ENCODE measurements around the gene LCN15.

Gene LCN15

GRCh38 chr9:136740069-136740468, 24.2 kb downstream of the LCN15 start:
- no peak for TF ChIP-seq CTCF (IDR thresholded peaks at IDR 0.05; ENCODE audit: extremely low read depth, missing control alignments)
- DNase-seq (ENCODE audit: low spot score): no peak

- TF ChIP-seq CTCF (IDR thresholded peaks at IDR 0.05; ENCODE audit: extremely low read depth, missing control alignments): no peak
- no peak for DNase-seq (ENCODE audit: low spot score)
Observed at GRCh38 chr9:136739509-136739908, 24.8 kb downstream of the LCN15 start.

- no peak for DNase-seq (ENCODE audit: low spot score)
- no peak for TF ChIP-seq CTCF (IDR thresholded peaks at IDR 0.05; ENCODE audit: extremely low read depth, missing control alignments)
Observed at GRCh38 chr9:136738960-136739359, 25.4 kb downstream of the LCN15 start.

GRCh38 chr9:136735812-136736480, 28.4 kb downstream of the LCN15 start:
- no peak for TF ChIP-seq CTCF (IDR thresholded peaks at IDR 0.05; ENCODE audit: extremely low read depth, missing control alignments)

GRCh38 chr9:136734837-136735496, 29.4 kb downstream of the LCN15 start:
- no peak for TF ChIP-seq CTCF (IDR thresholded peaks at IDR 0.05; ENCODE audit: extremely low read depth, missing control alignments)
- no peak for DNase-seq (ENCODE audit: low spot score)

More at GRCh38 chr9:136735812-136736480, 28.4 kb downstream of the LCN15 start:
- no peak for DNase-seq (ENCODE audit: low spot score)

GRCh38 chr9:136733611-136734010, 30.7 kb downstream of the LCN15 start:
- no peak for DNase-seq (ENCODE audit: low spot score)
- TF ChIP-seq CTCF (IDR thresholded peaks at IDR 0.05; ENCODE audit: extremely low read depth, missing control alignments): no peak

- DNase-seq (ENCODE audit: low spot score): no peak
- TF ChIP-seq CTCF (IDR thresholded peaks at IDR 0.05; ENCODE audit: extremely low read depth, missing control alignments): no peak
Observed at GRCh38 chr9:136732444-136733178, 31.7 kb downstream of the LCN15 start.
